Loucy (cell line): ENCODE results near the gene PARVG.

Source experiments
- H2AFZ ChIP-seq: fragments of 200-600 bp; sonication (generic); 2 replicates; pipeline ENCODE4 v1.6.0; 2016; ENCODE audit warnings: antibody characterized with exemption, mild to moderate bottlenecking, low read length, moderate library complexity
- H3F3A ChIP-seq: fragments of 200-600 bp; 2 replicates; pipeline ENCODE4 v1.6.0; 2016; ENCODE audit warnings: antibody characterized with exemption, low read depth, mild to moderate bottlenecking
- H3K27me3 ChIP-seq: fragments of 200-600 bp; sonication (generic); 2 replicates; pipeline ENCODE4 v1.6.1; 2014; ENCODE audit warnings: low read length, mild to moderate bottlenecking; ENCODE audit not compliant: insufficient read depth, poor library complexity, severe bottlenecking
- H3K36me3 ChIP-seq: fragments of 200-600 bp; sonication (generic); 2 replicates; pipeline ENCODE4 v1.6.1; 2016; ENCODE audit warnings: low read length; ENCODE audit not compliant: insufficient read depth
- H3K4me1 ChIP-seq: fragments of 200-600 bp; sonication (generic); 2 replicates; pipeline ENCODE4 v1.5.1; 2014; ENCODE audit warnings: low read length, mild to moderate bottlenecking; ENCODE audit not compliant: insufficient read depth, poor library complexity, severe bottlenecking
- H3K4me2 ChIP-seq: fragments of 200-600 bp; sonication (generic); 2 replicates; pipeline ENCODE4 v1.6.0; 2014; ENCODE audit warnings: antibody characterized with exemption, low read length, low read depth, mild to moderate bottlenecking; ENCODE audit not compliant: poor library complexity, severe bottlenecking
- H3K4me3 ChIP-seq: fragments of 200-600 bp; sonication (generic); 2 replicates; pipeline ENCODE4 v1.5.1; 2014; ENCODE audit warnings: low read length, mild to moderate bottlenecking, mixed read lengths; ENCODE audit not compliant: poor library complexity, severe bottlenecking
- H3K79me2 ChIP-seq: fragments of 200-600 bp; sonication (generic); 2 replicates; pipeline ENCODE4 v1.6.1; 2014; ENCODE audit warnings: low read length; ENCODE audit not compliant: insufficient read depth
- H3K9ac ChIP-seq: fragments of 200-600 bp; sonication (generic); 2 replicates; pipeline ENCODE4 v1.6.0; 2014; ENCODE audit warnings: mild to moderate bottlenecking, low read depth, low read length, moderate library complexity; ENCODE audit not compliant: poor library complexity, severe bottlenecking
- H3K9me2 ChIP-seq: fragments of 200-600 bp; sonication (generic); replicated peaks from 2 replicates; pipeline ENCODE4 v1.6.1; 2016; ENCODE audit warnings: low read depth, low read length, mixed read lengths
- H3K9me3 ChIP-seq: fragments of 200-600 bp; sonication (generic); 2 replicates; pipeline ENCODE4 v1.6.1; 2014; ENCODE audit warnings: mild to moderate bottlenecking, antibody characterized with exemption, low read length, low read depth; ENCODE audit not compliant: insufficient read depth
- H4K20me1 ChIP-seq: fragments of 200-600 bp; sonication (generic); 2 replicates; pipeline ENCODE4 v1.6.0; 2014; ENCODE audit warnings: antibody characterized with exemption, low read length, mild to moderate bottlenecking; ENCODE audit not compliant: insufficient read depth, poor library complexity, severe bottlenecking
- EZH2phosphoT487 ChIP-seq: fragments of 200-600 bp; IDR thresholded peaks from 2 replicates; pipeline ENCODE4 v1.6.1; 2018; ENCODE audit warnings: antibody characterized with exemption, mild to moderate bottlenecking, moderate library complexity, borderline replicate concordance
- TF ChIP-seq, protein P1 (sequence below): fragments of 200-600 bp; sonication (generic); conservative IDR thresholded peaks from 2 replicates; pipeline ENCODE4 v1.5.1; 2014; ENCODE audit warnings: mild to moderate bottlenecking, antibody characterized with exemption, low read length

The PARVG gene

GRCh38 chr22:44247346-44247745 lies 66.6 kb downstream of the PARVG start:
- Histone ChIP-seq H3K9ac (no peak overlapping the region), H3K4me3 (no peak overlapping the region), H3K27me3 (no peaks in the 10 kb centered on the region), H2AFZ (no peak overlapping the region), H3K79me2 (no peaks in the 10 kb centered on the region), H3K4me2 (no peak overlapping the region), H4K20me1 (no peaks in the 10 kb centered on the region), H3K9me2 (no peaks in the 10 kb centered on the region), H3K4me1 (no peaks in the 10 kb centered on the region), H3K36me3 (no peaks in the 10 kb centered on the region), H3F3A (no peaks in the 10 kb centered on the region), H3K9me3 (peaks cover 12% of the 10 kb centered on the region; the same call in 1 of the 2 replicates)
- no peak for TF ChIP-seq EZH2phosphoT487
- TF ChIP-seq, protein P1, sequence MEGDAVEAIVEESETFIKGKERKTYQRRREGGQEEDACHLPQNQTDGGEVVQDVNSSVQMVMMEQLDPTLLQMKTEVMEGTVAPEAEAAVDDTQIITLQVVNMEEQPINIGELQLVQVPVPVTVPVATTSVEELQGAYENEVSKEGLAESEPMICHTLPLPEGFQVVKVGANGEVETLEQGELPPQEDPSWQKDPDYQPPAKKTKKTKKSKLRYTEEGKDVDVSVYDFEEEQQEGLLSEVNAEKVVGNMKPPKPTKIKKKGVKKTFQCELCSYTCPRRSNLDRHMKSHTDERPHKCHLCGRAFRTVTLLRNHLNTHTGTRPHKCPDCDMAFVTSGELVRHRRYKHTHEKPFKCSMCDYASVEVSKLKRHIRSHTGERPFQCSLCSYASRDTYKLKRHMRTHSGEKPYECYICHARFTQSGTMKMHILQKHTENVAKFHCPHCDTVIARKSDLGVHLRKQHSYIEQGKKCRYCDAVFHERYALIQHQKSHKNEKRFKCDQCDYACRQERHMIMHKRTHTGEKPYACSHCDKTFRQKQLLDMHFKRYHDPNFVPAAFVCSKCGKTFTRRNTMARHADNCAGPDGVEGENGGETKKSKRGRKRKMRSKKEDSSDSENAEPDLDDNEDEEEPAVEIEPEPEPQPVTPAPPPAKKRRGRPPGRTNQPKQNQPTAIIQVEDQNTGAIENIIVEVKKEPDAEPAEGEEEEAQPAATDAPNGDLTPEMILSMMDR: no peak

DNA sequence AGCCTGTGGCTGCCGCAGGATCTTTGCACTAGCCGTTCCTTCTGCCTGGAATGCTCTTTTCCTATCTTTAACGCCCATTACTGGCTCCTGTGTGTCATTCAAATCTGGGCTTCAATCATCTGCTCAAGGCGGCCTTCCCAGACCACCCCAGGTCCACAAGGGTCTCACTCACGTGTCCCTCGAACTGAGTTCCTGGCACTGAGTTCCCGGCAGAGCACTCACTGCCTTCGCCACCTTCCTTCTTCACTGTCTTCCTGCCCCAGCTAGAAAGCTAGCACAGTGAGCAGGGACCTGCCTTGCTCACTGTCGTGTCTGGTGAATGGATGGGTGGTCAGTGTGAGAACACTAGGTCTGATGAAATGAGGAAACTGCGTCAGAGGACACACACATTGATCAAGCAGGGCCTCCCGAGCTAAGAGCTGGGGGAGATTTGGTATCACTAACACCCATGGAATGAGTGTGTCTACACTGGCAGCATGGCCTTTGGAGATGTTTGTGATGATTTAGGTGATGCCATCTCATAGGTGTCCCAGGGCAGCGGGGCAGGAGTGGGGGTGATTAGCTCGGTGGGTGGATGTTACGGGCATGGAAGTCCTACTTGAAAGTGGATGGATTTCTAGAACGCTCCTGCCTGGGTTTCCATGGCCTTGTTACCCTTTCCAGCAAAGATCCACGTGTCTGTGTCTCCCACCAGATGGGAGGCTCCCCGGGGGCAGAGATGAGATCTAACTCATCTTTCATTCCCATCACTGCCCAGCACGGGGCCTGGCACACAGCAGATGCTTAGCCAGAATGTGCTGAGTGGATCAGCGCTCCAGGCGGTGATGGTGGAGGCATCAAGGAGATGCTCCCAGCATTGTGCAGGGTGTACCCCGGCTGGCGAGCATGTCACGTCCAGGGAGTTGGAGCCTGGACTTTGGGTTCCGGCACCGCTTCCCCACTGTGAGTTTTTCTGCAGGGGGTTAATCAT lies 67.5 kb downstream of the PARVG start:
- Histone ChIP-seq H3K79me2 (no peaks in the 10 kb centered on the region), H3K9me2 (no peaks in the 10 kb centered on the region), H3K4me2 (no peak overlapping the region), H3K27me3 (no peaks in the 10 kb centered on the region), H3K4me1 (no peaks in the 10 kb centered on the region), H3K9me3 (peaks cover 12% of the 10 kb centered on the region; the same call in 1 of the 2 replicates), H3K36me3 (no peaks in the 10 kb centered on the region), H3K9ac (no peak overlapping the region), H3F3A (no peaks in the 10 kb centered on the region), H3K4me3 (no peak overlapping the region), H2AFZ (no peak overlapping the region), H4K20me1 (no peaks in the 10 kb centered on the region)
- TF ChIP-seq EZH2phosphoT487: no peak
- TF ChIP-seq, protein P1: no peak

DNA sequence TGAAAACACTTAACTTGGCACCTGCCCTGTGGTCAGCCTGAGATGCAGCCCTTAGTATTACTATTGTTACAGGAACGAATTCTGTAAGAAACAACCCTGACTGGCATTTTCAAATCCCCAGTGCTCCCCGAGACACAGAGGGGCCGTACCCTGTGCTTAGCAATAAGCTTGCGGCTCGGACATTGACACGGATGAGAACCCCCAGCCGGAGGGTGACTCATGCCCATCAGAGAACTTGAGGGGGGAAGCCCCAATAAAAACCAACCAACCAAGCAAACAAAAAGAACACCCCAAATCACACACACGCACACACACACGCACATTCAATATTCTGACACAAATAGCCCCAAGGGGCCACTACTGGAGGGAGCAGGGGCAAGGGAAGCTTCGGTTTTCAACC lies 68.2 kb downstream of the PARVG start:
- no peaks in the 10 kb centered on the region for H3K9me2 ChIP-seq
- no peak overlapping the region for H3K4me3 ChIP-seq
- no peaks in the 10 kb centered on the region for H3K27me3 ChIP-seq
- no peaks in the 10 kb centered on the region for H3K4me1 ChIP-seq
- no peak overlapping the region for H3K4me2 ChIP-seq
- no peaks in the 10 kb centered on the region for H3K36me3 ChIP-seq
- H4K20me1 ChIP-seq: no peaks in the 10 kb centered on the region
- H3K9ac ChIP-seq: no peak overlapping the region
- no peak overlapping the region for H2AFZ ChIP-seq
- H3K79me2 ChIP-seq: no peaks in the 10 kb centered on the region
- TF ChIP-seq EZH2phosphoT487: no peak
- H3K9me3 ChIP-seq: peaks cover 12% of the 10 kb centered on the region; the same call in 1 of the 2 replicates
- no peaks in the 10 kb centered on the region for H3F3A ChIP-seq
